Epidermal melanocyte (primary cell): Measurements from ENCODE around the gene CD6.

ENCODE experiments used
- DNase-seq: peaks from one replicate; pipeline ENCODE4 v3.0.0; 2011; ENCODE audit warnings: low spot score; ENCODE audit not compliant: insufficient read length

Gene CD6

GRCh38 chr11:60984149-60984548 is 12.7 kb downstream of the CD6 start:
- DNase-seq = no peak

- DNase-seq = no peak
These were observed 13.2 kb downstream of the CD6 start for GRCh38 chr11:60984636-60985035.

GRCh38 chr11:60985501-60985900 is 14.0 kb downstream of the CD6 start:
- no peak for DNase-seq

GRCh38 chr11:60985991-60986915 is 14.8 kb downstream of the CD6 start:
- DNase-seq = no peak

- no peak for DNase-seq
These were observed 16.2 kb downstream of the CD6 start for GRCh38 chr11:60987577-60988277.

- DNase-seq = no peak
These were observed 17.2 kb downstream of the CD6 start for GRCh38 chr11:60988658-60989057.

GRCh38 chr11:60989093-60989650 is 17.7 kb downstream of the CD6 start:
- DNase-seq = no peak

- no peak for DNase-seq
These were observed 20.0 kb downstream of the CD6 start for GRCh38 chr11:60991457-60991856.

GRCh38 chr11:60992842-60993409 is 21.4 kb downstream of the CD6 start:
- no peak for DNase-seq

- no peak for DNase-seq
These were observed 22.1 kb downstream of the CD6 start for GRCh38 chr11:60993615-60994014.

- DNase-seq = no peak
These were observed 23.1 kb downstream of the CD6 start for GRCh38 chr11:60994541-60995080.

- no peak for DNase-seq
These were observed 24.3 kb downstream of the CD6 start for GRCh38 chr11:60995798-60996197.

GRCh38 chr11:60996381-60997138 is 25.1 kb downstream of the CD6 start:
- no peak for DNase-seq

- DNase-seq = no peak
These were observed 28.9 kb downstream of the CD6 start for GRCh38 chr11:61000426-61000825.

GRCh38 chr11:61001931-61002330 is 30.5 kb downstream of the CD6 start:
- no peak for DNase-seq

GRCh38 chr11:61002598-61002997 is 31.1 kb downstream of the CD6 start:
- no peak for DNase-seq

- DNase-seq = no peak
These were observed 32.7 kb downstream of the CD6 start for GRCh38 chr11:61004180-61004611.

- DNase-seq = no peak
These were observed 33.3 kb downstream of the CD6 start for GRCh38 chr11:61004761-61005181.

GRCh38 chr11:61007383-61007955 is 36.0 kb downstream of the CD6 start:
- no peak for DNase-seq
